A549 treated with DMSO at 1 μM for 4 hours (cell line): Measurements from ENCODE around the gene GRIK3. TPM values are rescaled to one million over a fixed set of nuclear protein-coding genes. Genes with fewer than 3 reads are reported as not detected.

Experiments
- total RNA-seq: library from RNA; stranded (reverse); fragments of 200-300 nt; extraction: Qiagen RNA extraction; gene quantifications from 5 replicates; pipeline ENCODE4 v1.2.3, GENCODE V29; 2022; ENCODE audit warnings: low read depth

GRIK3 gene
- total RNA-seq = not detected in 5 replicates

GRCh38 chr1:37034121-37035013, at the start of gene GRIK3:
TSS of gene GRIK3 (minus strand) at chr1:37034515. CDS start at chr1:37034108, 407 bp downstream.

